ENCODE results near the gene GLRX5. TPM values are rescaled to one million over a fixed set of nuclear protein-coding genes. Genes with fewer than 3 reads are reported as not detected.
"Not testable (repeated sequence)": the region's sequence is repeated elsewhere in the genome, so short reads cannot be mapped to it uniquely, and the experiment has no call there.

The GLRX5 gene
- polyA plus RNA-seq, 3 donors = 72.3 to 83.8 (median 81.1) TPM

GRCh38 chr14:95498622-95499353 lies 36.1 kb upstream of the GLRX5 start:
- no peak for DNase-seq (ENCODE audit: low read depth in 3 of 3, low spot score in 2 of 3)

- DNase-seq (ENCODE audit: low read depth in 3 of 3, low spot score in 2 of 3) = no peak
Measured at GRCh38 chr14:95499354-95499750, 35.5 kb upstream of the GLRX5 start.

GRCh38 chr14:95500201-95500681 lies 34.6 kb upstream of the GLRX5 start:
- no peak for DNase-seq (ENCODE audit: low read depth in 3 of 3, low spot score in 2 of 3)

- DNase-seq (ENCODE audit: low read depth in 3 of 3, low spot score in 2 of 3) = no peak
Measured at GRCh38 chr14:95500772-95501401, 34.0 kb upstream of the GLRX5 start.

- no peak for DNase-seq (ENCODE audit: low read depth in 3 of 3, low spot score in 2 of 3)
Measured at GRCh38 chr14:95502381-95502950, 32.4 kb upstream of the GLRX5 start.

- DNase-seq (ENCODE audit: low read depth in 3 of 3, low spot score in 2 of 3) = no peak
Measured at GRCh38 chr14:95503365-95504134, 31.3 kb upstream of the GLRX5 start.

- no peak for DNase-seq (ENCODE audit: low read depth in 3 of 3, low spot score in 2 of 3)
Measured at GRCh38 chr14:95504135-95505029, 30.5 kb upstream of the GLRX5 start.

- DNase-seq (ENCODE audit: low read depth in 3 of 3, low spot score in 2 of 3) = no peak
Measured at GRCh38 chr14:95505030-95505589, 29.7 kb upstream of the GLRX5 start.

- DNase-seq (ENCODE audit: low read depth in 3 of 3, low spot score in 2 of 3) = no peak
Measured at GRCh38 chr14:95507174-95507573, 27.7 kb upstream of the GLRX5 start.

GRCh38 chr14:95507701-95508103 lies 27.1 kb upstream of the GLRX5 start:
- DNase-seq (ENCODE audit: low read depth in 3 of 3, low spot score in 2 of 3) = no peak

GRCh38 chr14:95508377-95508776 lies 26.5 kb upstream of the GLRX5 start:
- DNase-seq (ENCODE audit: low read depth in 3 of 3, low spot score in 2 of 3) = no peak

GRCh38 chr14:95509495-95509894 lies 25.4 kb upstream of the GLRX5 start:
- no peak for DNase-seq (ENCODE audit: low read depth in 3 of 3, low spot score in 2 of 3)

- not testable (repeated sequence) for DNase-seq (ENCODE audit: low read depth in 3 of 3, low spot score in 2 of 3)
Measured at GRCh38 chr14:95510344-95510743, 24.5 kb upstream of the GLRX5 start.

GRCh38 chr14:95510804-95511203 lies 24.0 kb upstream of the GLRX5 start:
- DNase-seq (ENCODE audit: low read depth in 3 of 3, low spot score in 2 of 3) = no peak

- no peak for DNase-seq (ENCODE audit: low read depth in 3 of 3, low spot score in 2 of 3)
Measured at GRCh38 chr14:95511687-95512086, 23.2 kb upstream of the GLRX5 start.

GRCh38 chr14:95513291-95513690 lies 21.6 kb upstream of the GLRX5 start:
- no peak for DNase-seq (ENCODE audit: low read depth in 3 of 3, low spot score in 2 of 3)

- no peak for DNase-seq (ENCODE audit: low read depth in 3 of 3, low spot score in 2 of 3)
Measured at GRCh38 chr14:95514131-95515079, 20.4 kb upstream of the GLRX5 start.

GRCh38 chr14:95515080-95515489 lies 19.8 kb upstream of the GLRX5 start:
- DNase-seq (ENCODE audit: low read depth in 3 of 3, low spot score in 2 of 3) = no peak

All from right renal cortex interstitium (tissue), 3 donors.